GM10266 (cell line): ENCODE results near the gene PFAS.
A peak's percentile ranks its signal among the peaks of the same experiment; 100 is the strongest.
"Not testable (repeated sequence)": the region's sequence is repeated elsewhere in the genome, so short reads cannot be mapped to it uniquely, and the experiment has no call there.

Experiments
- DNase-seq: peaks from one replicate; pipeline ENCODE4 v3.0.0; 2012; ENCODE audit errors: extremely low spot score
- TF ChIP-seq, protein P1 (sequence below): IDR thresholded peaks from 2 replicates; pipeline ENCODE4 v1.5.1; 2012; ENCODE audit warnings: mild to moderate bottlenecking, low read depth; ENCODE audit not compliant: control insufficient read depth, insufficient read depth; ENCODE audit errors: missing control alignments

The PFAS gene

GRCh38 chr17:8248751-8249607, at the start of gene PFAS:
PFAS (plus strand) TSS chr17:8249289; CDS start chr17:8253938, 4,649 bp downstream.
- peak; percentile 94 for DNase-seq
- TF ChIP-seq, protein P1, sequence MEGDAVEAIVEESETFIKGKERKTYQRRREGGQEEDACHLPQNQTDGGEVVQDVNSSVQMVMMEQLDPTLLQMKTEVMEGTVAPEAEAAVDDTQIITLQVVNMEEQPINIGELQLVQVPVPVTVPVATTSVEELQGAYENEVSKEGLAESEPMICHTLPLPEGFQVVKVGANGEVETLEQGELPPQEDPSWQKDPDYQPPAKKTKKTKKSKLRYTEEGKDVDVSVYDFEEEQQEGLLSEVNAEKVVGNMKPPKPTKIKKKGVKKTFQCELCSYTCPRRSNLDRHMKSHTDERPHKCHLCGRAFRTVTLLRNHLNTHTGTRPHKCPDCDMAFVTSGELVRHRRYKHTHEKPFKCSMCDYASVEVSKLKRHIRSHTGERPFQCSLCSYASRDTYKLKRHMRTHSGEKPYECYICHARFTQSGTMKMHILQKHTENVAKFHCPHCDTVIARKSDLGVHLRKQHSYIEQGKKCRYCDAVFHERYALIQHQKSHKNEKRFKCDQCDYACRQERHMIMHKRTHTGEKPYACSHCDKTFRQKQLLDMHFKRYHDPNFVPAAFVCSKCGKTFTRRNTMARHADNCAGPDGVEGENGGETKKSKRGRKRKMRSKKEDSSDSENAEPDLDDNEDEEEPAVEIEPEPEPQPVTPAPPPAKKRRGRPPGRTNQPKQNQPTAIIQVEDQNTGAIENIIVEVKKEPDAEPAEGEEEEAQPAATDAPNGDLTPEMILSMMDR: no peak

DNA sequence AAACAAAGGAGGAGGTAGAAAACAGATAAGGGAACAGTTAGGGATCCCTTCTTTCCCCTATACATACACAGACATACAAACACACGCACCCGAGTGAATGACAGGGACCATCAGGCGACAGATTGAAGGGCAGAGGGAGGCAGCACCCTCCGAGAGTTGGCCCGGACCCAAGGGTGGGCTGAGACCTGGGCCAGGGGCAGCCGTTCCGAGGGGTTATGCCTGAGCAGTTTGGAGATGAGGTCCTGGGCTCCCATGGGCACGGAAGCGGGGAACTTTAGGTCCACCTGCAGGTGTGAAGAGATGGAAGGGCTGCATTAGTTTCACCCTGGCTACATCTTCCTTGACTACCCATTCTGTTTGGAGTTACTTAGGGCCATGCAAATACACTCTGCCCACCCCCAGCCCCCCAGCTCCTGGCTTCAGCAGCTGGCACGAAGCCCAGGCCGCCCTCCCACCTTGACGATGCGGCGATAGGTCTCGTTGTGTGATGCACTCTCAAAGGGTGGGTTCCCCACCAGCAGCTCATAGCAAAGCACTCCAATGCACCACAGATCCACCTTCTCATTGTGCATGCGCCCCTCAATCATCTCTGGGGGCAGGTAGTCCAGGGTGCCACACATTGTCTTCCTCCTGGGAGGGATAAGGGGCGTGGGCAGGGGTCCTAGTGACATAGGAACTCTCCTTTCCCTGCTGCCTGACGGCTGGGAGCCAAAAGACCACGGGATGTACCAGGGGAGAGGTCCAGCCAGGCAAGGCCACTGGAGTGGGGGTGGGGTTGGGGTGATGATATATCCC, 44.1 kb upstream of the PFAS start:
- no peak for DNase-seq
- TF ChIP-seq, protein P1: no peak

GRCh38 chr17:8206536-8206935, 42.6 kb upstream of the PFAS start:
- DNase-seq: no peak
- TF ChIP-seq, protein P1: no peak

GRCh38 chr17:8209907-8210760, 39.0 kb upstream of the PFAS start, which contains the start of gene AURKB:
AURKB (minus strand) TSS chr17:8210575; CDS start chr17:8210224, 351 bp downstream.
- TF ChIP-seq, protein P1: no peak
- DNase-seq: peak; percentile 94

GRCh38 chr17:8210761-8211458, 38.2 kb upstream of the PFAS start:
- TF ChIP-seq, protein P1: no peak
- no peak for DNase-seq

GRCh38 chr17:8212312-8213180, 36.5 kb upstream of the PFAS start:
- TF ChIP-seq, protein P1: no peak
- DNase-seq: no peak

GRCh38 chr17:8214000-8214399, 35.1 kb upstream of the PFAS start:
- not testable (repeated sequence) for DNase-seq
